Stimulated activated effector memory CD8-positive, alpha-beta T cell treated with anti-CD3 and anti-CD28 coated beads, Interleukin-12 subunit alpha, Interleukin-12 subunit beta, amount 100 ng/mL, for 72 hours (primary cell): ENCODE results near the gene FAM20B.

Experiments
- ATAC-seq: fragments of 150-1000 bp; cut with Tn5 transposase; 2 replicates; pipeline ENCODE4 v1.10.0; 2021
- DNase-seq, 2 donors: peaks; one replicate each; pipeline ENCODE4 v3.0.0; 2021 to 2022; ENCODE audit warnings: low spot score in 2 of 2
- H3K27ac Mint-ChIP-seq: one replicate; pipeline ENCODE4 v1.8.0; 2022; ENCODE audit warnings: mild to moderate bottlenecking, mixed read lengths
- H3K36me3 Mint-ChIP-seq: one replicate; pipeline ENCODE4 v1.8.0; 2022; ENCODE audit warnings: mild to moderate bottlenecking, mixed read lengths
- H3K4me1 Mint-ChIP-seq: one replicate; pipeline ENCODE4 v1.8.0; 2022; ENCODE audit warnings: mixed read lengths
- H3K4me3 Mint-ChIP-seq: one replicate; pipeline ENCODE4 v1.8.0; 2022; ENCODE audit warnings: mild to moderate bottlenecking, mixed read lengths
- H3K9me3 Mint-ChIP-seq: one replicate; pipeline ENCODE4 v1.8.0; 2022; ENCODE audit warnings: mixed read lengths

The FAM20B gene

GRCh38 chr1:179014123-179014522, 11.6 kb upstream of the FAM20B start:
- ATAC-seq (no peak), DNase-seq (no peak)
- no peaks in the 10 kb centered on the region for H3K9me3 Mint-ChIP-seq
- H3K4me3 Mint-ChIP-seq: no peak overlapping the region
- H3K27ac Mint-ChIP-seq: no peak overlapping the region
- H3K4me1 Mint-ChIP-seq: no peaks in the 10 kb centered on the region
- H3K36me3 Mint-ChIP-seq: no peaks in the 10 kb centered on the region

GRCh38 chr1:179015396-179015795, 10.3 kb upstream of the FAM20B start:
- H3K27ac Mint-ChIP-seq: no peak overlapping the region
- H3K9me3 Mint-ChIP-seq: no peaks in the 10 kb centered on the region
- ATAC-seq (no peak), DNase-seq (no peak)
- H3K4me1 Mint-ChIP-seq: no peaks in the 10 kb centered on the region
- H3K36me3 Mint-ChIP-seq: no peaks in the 10 kb centered on the region
- no peak overlapping the region for H3K4me3 Mint-ChIP-seq

- ATAC-seq: no peak
- H3K36me3 Mint-ChIP-seq: no peaks in the 10 kb centered on the region
- H3K4me1 Mint-ChIP-seq: no peaks in the 10 kb centered on the region
- H3K4me3 Mint-ChIP-seq: no peak overlapping the region
- no peak overlapping the region for H3K27ac Mint-ChIP-seq
- H3K9me3 Mint-ChIP-seq: no peaks in the 10 kb centered on the region
- DNase-seq: no peak
Observed at GRCh38 chr1:179016706-179017382, 8.8 kb upstream of the FAM20B start.

- DNase-seq (no peak), ATAC-seq (no peak)
- Mint-ChIP-seq H3K9me3 (no peaks in the 10 kb centered on the region), H3K4me3 (no peak overlapping the region), H3K27ac (no peak overlapping the region), H3K4me1 (no peaks in the 10 kb centered on the region), H3K36me3 (no peaks in the 10 kb centered on the region)
Observed at GRCh38 chr1:179017383-179018326, 8.0 kb upstream of the FAM20B start.

GRCh38 chr1:179021873-179022272, 3.8 kb upstream of the FAM20B start:
- Mint-ChIP-seq H3K9me3 (no peaks in the 10 kb centered on the region), H3K27ac (no peak overlapping the region), H3K36me3 (peaks cover 3% of the 10 kb centered on the region), H3K4me3 (no peak overlapping the region), H3K4me1 (peaks cover 18% of the 10 kb centered on the region)
- no peak for DNase-seq
- ATAC-seq: no peak

DNA sequence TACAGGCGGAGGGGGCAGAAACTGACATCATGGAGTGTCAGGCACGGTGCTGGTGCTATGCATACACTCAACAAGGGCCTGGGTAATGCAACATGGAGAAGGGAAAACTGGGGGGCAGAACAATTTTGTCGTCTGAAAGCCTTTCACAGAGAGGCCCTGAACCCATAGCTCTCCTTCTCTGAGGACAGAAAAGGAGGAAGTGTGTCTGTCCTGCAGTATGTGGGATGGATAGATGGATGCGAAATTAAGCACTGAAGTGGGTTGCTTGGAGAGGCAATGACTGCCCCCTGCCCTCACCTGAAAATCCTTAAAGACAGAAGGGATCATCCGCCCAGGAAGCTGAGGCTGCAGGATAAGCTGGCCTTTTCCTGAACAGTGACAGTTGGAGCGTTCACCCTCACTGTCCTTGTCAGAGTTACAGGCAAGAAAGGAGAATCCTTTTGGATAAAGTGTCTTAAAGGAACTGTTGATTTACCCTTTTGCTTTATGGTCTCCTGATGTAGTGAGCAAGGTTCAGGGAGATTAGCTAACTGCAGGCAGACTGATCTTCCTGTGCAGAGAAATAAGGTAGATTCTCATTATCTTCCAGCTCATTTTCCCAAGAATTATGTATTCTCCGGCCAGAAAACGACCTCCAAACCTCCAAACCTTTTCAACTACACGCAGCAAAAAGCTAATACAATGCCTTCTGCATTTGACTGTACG, 1.6 kb upstream of the FAM20B start:
- Mint-ChIP-seq H3K9me3 (no peaks in the 10 kb centered on the region), H3K36me3 (peaks cover 5% of the 10 kb centered on the region), H3K4me3 (no peak overlapping the region), H3K4me1 (peaks cover 39% of the 10 kb centered on the region), H3K27ac (no peak overlapping the region)
- no peak for DNase-seq
- ATAC-seq: no peak

GRCh38 chr1:179025975-179026812, 500 bp downstream of the FAM20B start:
- Mint-ChIP-seq H3K4me1 (peaks cover 60% of the 10 kb centered on the region), H3K36me3 (peaks cover 5% of the 10 kb centered on the region), H3K4me3 (peak overlapping the region; percentile 82), H3K27ac (peak overlapping the region; percentile 86), H3K9me3 (no peaks in the 10 kb centered on the region)
- ATAC-seq (peak; percentile 91), DNase-seq (peak; percentile 60 to 84)

- DNase-seq: no peak
- peaks cover 69% of the 10 kb centered on the region for H3K4me1 Mint-ChIP-seq
- H3K36me3 Mint-ChIP-seq: peaks cover 5% of the 10 kb centered on the region
- ATAC-seq: no peak
- H3K4me3 Mint-ChIP-seq: peak overlapping the region; percentile 82
- H3K9me3 Mint-ChIP-seq: no peaks in the 10 kb centered on the region
- peak overlapping the region; percentile 86 for H3K27ac Mint-ChIP-seq
Observed at GRCh38 chr1:179026813-179027669, 1.3 kb downstream of the FAM20B start.

DNA sequence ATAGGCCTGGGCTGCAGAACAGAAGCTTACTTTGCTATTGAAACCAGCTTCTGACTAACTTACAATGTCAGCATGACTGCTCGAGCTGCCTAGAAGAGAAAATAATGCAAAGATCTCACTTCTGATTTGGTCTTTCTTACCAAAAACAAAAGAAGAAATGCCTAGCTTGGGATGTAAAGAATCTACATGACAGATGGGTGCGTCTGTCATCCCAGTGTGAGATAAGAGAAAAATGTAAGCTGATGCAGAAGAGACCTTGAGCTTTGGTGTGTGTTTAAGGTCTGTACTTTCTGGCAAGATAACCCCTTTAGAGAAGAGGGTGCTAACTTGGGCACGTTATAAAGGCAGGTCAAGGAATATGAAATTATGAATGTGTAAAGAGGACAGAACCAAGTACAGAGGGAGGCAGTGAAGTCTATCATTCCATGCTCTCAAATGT, 3.6 kb downstream of the FAM20B start:
- Mint-ChIP-seq H3K9me3 (no peaks in the 10 kb centered on the region), H3K36me3 (peaks cover 5% of the 10 kb centered on the region), H3K27ac (no peak overlapping the region), H3K4me3 (no peak overlapping the region), H3K4me1 (peaks cover 73% of the 10 kb centered on the region)
- DNase-seq (no peak), ATAC-seq (no peak)

DNA sequence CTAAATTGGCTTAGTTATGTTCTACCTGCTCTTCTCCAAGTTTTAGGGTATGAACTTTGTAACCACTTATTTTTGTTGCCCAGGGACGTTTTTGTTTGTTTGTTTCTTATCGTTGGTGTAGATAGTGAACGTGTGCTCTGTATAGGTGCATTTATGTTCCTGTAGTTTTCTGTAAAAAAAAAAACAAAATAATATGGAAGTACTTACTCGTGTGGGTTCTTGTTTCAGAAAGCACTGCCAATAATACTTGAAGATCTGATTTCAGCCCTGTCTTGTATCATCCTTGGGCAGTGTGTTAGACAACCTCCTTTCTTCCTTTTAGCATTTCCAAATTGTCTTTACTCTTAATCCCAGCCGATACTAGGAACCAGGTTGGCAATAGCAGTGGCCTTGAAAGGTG, 4.4 kb downstream of the FAM20B start:
- no peak overlapping the region for H3K4me3 Mint-ChIP-seq
- H3K4me1 Mint-ChIP-seq: peaks cover 73% of the 10 kb centered on the region
- H3K36me3 Mint-ChIP-seq: peaks cover 5% of the 10 kb centered on the region
- H3K27ac Mint-ChIP-seq: no peak overlapping the region
- H3K9me3 Mint-ChIP-seq: no peaks in the 10 kb centered on the region
- DNase-seq (no peak), ATAC-seq (no peak)

- H3K4me3 Mint-ChIP-seq: no peak overlapping the region
- ATAC-seq: no peak
- peaks cover 75% of the 10 kb centered on the region for H3K4me1 Mint-ChIP-seq
Observed at GRCh38 chr1:179030683-179031082, 5.0 kb downstream of the FAM20B start.

DNA sequence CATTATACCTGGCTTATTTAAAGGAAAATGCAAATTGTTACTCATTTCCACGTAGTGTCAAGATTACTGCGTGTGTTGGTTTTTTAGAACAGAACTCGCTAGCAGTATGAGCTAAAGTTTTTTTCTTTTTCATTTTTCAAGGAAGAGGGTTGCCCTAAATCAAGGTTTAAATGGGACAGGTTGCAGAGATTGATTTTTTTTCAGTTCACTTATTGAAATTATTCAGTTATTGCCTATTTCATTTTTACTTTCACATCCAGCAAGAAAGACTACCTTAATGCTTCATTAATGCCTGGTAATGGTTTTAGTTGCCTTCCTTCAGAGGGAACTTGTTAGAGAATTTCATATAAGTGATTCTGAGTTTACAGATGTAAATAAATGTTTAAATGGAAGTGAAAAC, 5.6 kb downstream of the FAM20B start:
- Mint-ChIP-seq H3K27ac (no peak overlapping the region), H3K36me3 (peaks cover 5% of the 10 kb centered on the region), H3K9me3 (no peaks in the 10 kb centered on the region), H3K4me3 (no peak overlapping the region), H3K4me1 (peaks cover 79% of the 10 kb centered on the region)
- ATAC-seq (no peak), DNase-seq (no peak)

More at GRCh38 chr1:179030683-179031082, 5.0 kb downstream of the FAM20B start:
- peaks cover 5% of the 10 kb centered on the region for H3K36me3 Mint-ChIP-seq
- DNase-seq: no peak
- H3K27ac Mint-ChIP-seq: no peak overlapping the region
- H3K9me3 Mint-ChIP-seq: no peaks in the 10 kb centered on the region

DNA sequence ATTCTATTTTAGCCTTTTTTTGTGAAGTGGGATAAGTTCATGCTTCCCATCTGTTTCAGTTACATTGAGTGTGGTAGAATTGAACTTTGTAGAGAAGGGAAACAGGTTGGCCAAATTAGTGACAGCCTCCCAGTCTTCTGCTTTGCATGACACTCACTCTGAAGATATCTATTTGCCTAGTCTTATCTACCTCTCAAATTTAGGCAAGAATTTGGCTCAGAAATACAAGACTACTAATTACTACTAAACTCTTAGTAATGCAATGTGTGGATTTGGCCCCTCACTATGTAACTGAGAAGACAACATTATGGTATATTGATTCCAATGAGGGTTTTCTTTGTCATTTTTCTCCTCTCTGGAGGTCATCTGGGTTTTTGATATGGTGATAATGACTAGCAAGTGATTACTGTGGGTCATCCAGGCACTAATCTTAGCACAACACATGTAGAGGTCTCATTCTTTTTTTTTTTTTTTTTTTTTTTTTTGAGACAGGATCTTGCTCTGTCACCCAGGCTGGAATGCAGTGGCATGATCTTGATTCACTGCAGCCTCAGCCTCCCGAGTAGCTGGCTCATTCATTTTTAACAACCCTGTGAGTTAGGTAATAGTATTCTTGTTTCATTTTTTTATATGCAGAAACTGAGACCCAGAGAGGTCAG, 6.3 kb downstream of the FAM20B start:
- no peak for DNase-seq

More for the DNA sequence above, 6.3 kb downstream of the FAM20B start:
- Mint-ChIP-seq H3K27ac (no peak overlapping the region), H3K4me3 (no peak overlapping the region), H3K9me3 (no peaks in the 10 kb centered on the region), H3K4me1 (peaks cover 80% of the 10 kb centered on the region), H3K36me3 (peaks cover under 1% of the 10 kb centered on the region)
- ATAC-seq: peak; percentile 3
